HCT116 (cell line): ENCODE measurements around the gene P3H4. TPM values are rescaled to one million over a fixed set of nuclear protein-coding genes. Genes with fewer than 3 reads are reported as not detected.

Experiments
- ATAC-seq: fragments of 200-7000 bp; cut with Tn5 transposase; 2 replicates; pipeline ENCODE4 v1.9.1; 2020; ENCODE audit warnings: mild to moderate bottlenecking, moderate library complexity
- BruUV-seq: library from RNA; stranded (reverse); fragments of 400-500 nt; replicated peaks from 2 replicates; lab custom pipeline; 2021; lab: Mats Ljungman, UMichigan
- CTCF ChIA-PET: fragments of 300-600 bp; sonication (Branson Sonifier 250); formaldehyde crosslinking; loops from one replicate; lab custom pipeline; 2021; ENCODE audit warnings: antibody characterized with exemption; lab: Charles Lee
- POLR2A ChIA-PET: fragments of 300-600, 350-600 bp; sonication (Branson Sonifier 250); formaldehyde crosslinking; loops from one replicate; lab custom pipeline; 2021; ENCODE audit warnings: antibody characterized with exemption; lab: Charles Lee
- RAD21 ChIA-PET, 2 experiments: fragments of 300-600 bp; sonication (Branson Sonifier 250); formaldehyde crosslinking; loops; one replicate each; lab custom pipeline; 2023; ENCODE audit warnings: low total read pairs in 2 of 2; ENCODE audit not compliant: uncharacterized antibody in 2 of 2, unreplicated experiment in 2 of 2, low non-redundant PET in 1 of 2; lab: Charles Lee
- DNase-seq: peaks from one replicate; pipeline ENCODE4 v3.0.0-alpha.2; 2010; ENCODE audit warnings: low read depth, low spot score
- H2AFZ ChIP-seq: fragments of 200-600 bp; shearing (Covaris generic), sonication (generic); 2 replicates; pipeline ENCODE4 v1.6.1; 2017; ENCODE audit warnings: low read depth, mixed run types, mixed read lengths, antibody characterized with exemption, low read length; ENCODE audit not compliant: poor library complexity, severe bottlenecking
- H3K27ac ChIP-seq: 2 replicates; pipeline ENCODE4 v1.5.1; 2012; ENCODE audit warnings: low read depth, low read length
- H3K27me3 ChIP-seq: fragments of 200-600 bp; sonication (generic); 2 replicates; pipeline ENCODE4 v1.6.1; 2016; ENCODE audit warnings: mixed run types, low read length, mixed read lengths; ENCODE audit not compliant: insufficient read depth
- H3K36me3 ChIP-seq, 2 experiments: fragments of 200-500 bp in 1 of 2; fragments of 200-600 bp in 1 of 2; sonication (Bioruptor generic) in 1 of 2; sonication (generic) in 1 of 2; 2 replicates each; pipeline versions ENCODE4 v1.5.1 to v1.6.1; 2014 to 2016; ENCODE audit warnings: low read length in 2 of 2, inconsistent platforms in 1 of 2, mixed read lengths in 1 of 2, mixed run types in 1 of 2; ENCODE audit not compliant: insufficient read depth in 2 of 2, control insufficient read depth in 1 of 2
- H3K4me1 ChIP-seq, 2 experiments: fragments of 200-600 bp in 1 of 2; sonication (generic) in 1 of 2; 2 replicates each; pipeline versions ENCODE4 v1.5.1 to v1.6.1; 2012 to 2017; ENCODE audit warnings: low read length in 2 of 2, inconsistent platforms in 1 of 2, mild to moderate bottlenecking in 1 of 2, mixed read lengths in 1 of 2, mixed run types in 1 of 2, moderate library complexity in 1 of 2; ENCODE audit not compliant: insufficient read depth in 2 of 2, control insufficient read depth in 1 of 2
- H3K4me2 ChIP-seq: fragments of 200-600 bp; sonication (generic); 2 replicates; pipeline ENCODE4 v1.6.1; 2017; ENCODE audit warnings: mixed run types, low read length, mixed read lengths
- H3K4me3 ChIP-seq, 2 experiments: fragments of 200-600 bp in 1 of 2; sonication (generic) in 1 of 2; replicated peaks in 1 of 2; 2 replicates each; pipeline ENCODE4 v1.5.1; 2011 to 2016; ENCODE audit warnings: low read length in 2 of 2, control low read depth in 1 of 2, low read depth in 1 of 2, mild to moderate bottlenecking in 1 of 2, mixed read lengths in 1 of 2, mixed run types in 1 of 2
- H3K79me2 ChIP-seq: fragments of 200-600 bp; sonication (generic); 2 replicates; pipeline ENCODE4 v1.6.1; 2017; ENCODE audit warnings: mild to moderate bottlenecking, mixed run types, low read length, moderate library complexity, mixed read lengths; ENCODE audit not compliant: insufficient read depth
- H3K9ac ChIP-seq: fragments of 200-600 bp; sonication (generic); 2 replicates; pipeline ENCODE4 v1.6.1; 2016; ENCODE audit warnings: low read length, mixed read lengths
- H3K9me2 ChIP-seq: fragments of 200-600 bp; sonication (generic), shearing (Covaris generic); 2 replicates; pipeline ENCODE4 v1.6.1; 2017; ENCODE audit warnings: mixed run types, mild to moderate bottlenecking, moderate library complexity; ENCODE audit not compliant: insufficient read depth
- H3K9me3 ChIP-seq, 2 experiments: fragments of 200-500 bp in 1 of 2; fragments of 200-600 bp in 1 of 2; sonication (Bioruptor generic) in 1 of 2; sonication (generic) in 1 of 2; 2 replicates each; pipeline ENCODE4 v1.6.1; 2014 to 2017; ENCODE audit warnings: low read length in 2 of 2, mixed read lengths in 2 of 2, inconsistent platforms in 1 of 2, low read depth in 1 of 2, mild to moderate bottlenecking in 1 of 2, mixed run types in 1 of 2, moderate library complexity in 1 of 2; ENCODE audit not compliant: control insufficient read depth in 1 of 2, insufficient read depth in 1 of 2
- H4K20me1 ChIP-seq: fragments of 200-600 bp; sonication (generic), shearing (Covaris generic); 2 replicates; pipeline ENCODE4 v1.6.1; 2017; ENCODE audit warnings: mixed run types, mild to moderate bottlenecking, moderate library complexity; ENCODE audit not compliant: insufficient read depth
- CTCF ChIP-seq, 3 experiments: fragments of 200-600 bp in 1 of 3; sonication (generic) in 1 of 3; IDR thresholded peaks in 2 of 3; conservative IDR thresholded peaks in 1 of 3; 2 replicates each; pipeline ENCODE4 v1.5.1; 2012 to 2017; ENCODE audit warnings: low read depth in 2 of 3, low read length in 2 of 3, antibody characterized with exemption in 1 of 3, borderline replicate concordance in 1 of 3, control low read depth in 1 of 3, mild to moderate bottlenecking in 1 of 3, mixed read lengths in 1 of 3, mixed run types in 1 of 3, moderate library complexity in 1 of 3; ENCODE audit not compliant: insufficient read depth in 1 of 3
- POLR2AphosphoS5 ChIP-seq: IDR thresholded peaks from 2 replicates; pipeline ENCODE4 v1.6.1; 2011; ENCODE audit warnings: mild to moderate bottlenecking, low read depth, low read length, moderate library complexity
- intact Hi-C: fragments of 100-400 bp; cut with micrococcal nuclease; formaldehyde crosslinking; loops from 2 replicates; pipeline ENCODE4 v1.10.0; 2022
- total RNA-seq: library from RNA; stranded (reverse); gene quantifications from one replicate; pipeline ENCODE4 v1.2.1, GENCODE V29; 2021; ENCODE audit not compliant: unreplicated experiment

Gene P3H4
- total RNA-seq, 1 experiment from 2014 or later: 23.4 TPM

GRCh38 chr17:41806685-41807445 lies 4.9 kb downstream of the P3H4 start:
- Histone ChIP-seq H4K20me1 (no peaks in the 10 kb centered on the region), H3K27ac (no peak overlapping the region), H3K79me2 (peaks cover 10% of the 10 kb centered on the region; the same call in 1 of the 2 replicates), H3K4me1 (peaks cover 7 to 23% of the 10 kb centered on the region in 2 experiments; a peak in 3 of 4 replicates), H3K9me2 (no peaks in the 10 kb centered on the region), H3K4me3 (no peak overlapping the region), H3K9ac (no peak overlapping the region), H3K27me3 (no peaks in the 10 kb centered on the region), H3K4me2 (no peak overlapping the region), H3K36me3 (no peaks in the 10 kb centered on the region)
- ChIA-PET POLR2A (interaction anchor here (1.3 kb wide), 1 partner anchor 20 kb away, joined by 3 read pairs; the partner anchor contains the start of gene JUP), CTCF (no interaction called here)
- ATAC-seq: no peak
- no peak for DNase-seq
- intact Hi-C loops: no loop called here
- no TSS peak for BruUV-seq
- TF ChIP-seq CTCF (IDR thresholded peaks at IDR 0.05 in 2 of 3, conservative IDR thresholded peaks at IDR 0.05 in 1 of 3; ENCODE audit: borderline replicate concordance in 1 of 3, insufficient read depth in 1 of 3, low read depth in 2 of 3, low read length in 2 of 3) (no peak), POLR2AphosphoS5 (0 out of 2 replicates have a peak, but pooled peaks have one; percentile 17)
- TF ChIP-seq, all 23 proteins: peak for 1
- RAD21 ChIA-PET: no interaction called here
- Histone ChIP-seq H3K9me3 (no peaks in the 10 kb centered on the region), H2AFZ (no peak overlapping the region)
